HG02885 (cell line): Measurements from ENCODE around the gene THSD4.
"Not testable (repeated sequence)": the region's sequence is repeated elsewhere in the genome, so short reads cannot be mapped to it uniquely, and the experiment has no call there.

Experiments
- ATAC-seq: cut with Tn5 transposase; IDR thresholded peaks from one replicate; pipeline ENCODE4 v1.9.1; 2021; ENCODE audit warnings: mild to moderate bottlenecking; ENCODE audit not compliant: unreplicated experiment, poor library complexity

Gene THSD4

DNA sequence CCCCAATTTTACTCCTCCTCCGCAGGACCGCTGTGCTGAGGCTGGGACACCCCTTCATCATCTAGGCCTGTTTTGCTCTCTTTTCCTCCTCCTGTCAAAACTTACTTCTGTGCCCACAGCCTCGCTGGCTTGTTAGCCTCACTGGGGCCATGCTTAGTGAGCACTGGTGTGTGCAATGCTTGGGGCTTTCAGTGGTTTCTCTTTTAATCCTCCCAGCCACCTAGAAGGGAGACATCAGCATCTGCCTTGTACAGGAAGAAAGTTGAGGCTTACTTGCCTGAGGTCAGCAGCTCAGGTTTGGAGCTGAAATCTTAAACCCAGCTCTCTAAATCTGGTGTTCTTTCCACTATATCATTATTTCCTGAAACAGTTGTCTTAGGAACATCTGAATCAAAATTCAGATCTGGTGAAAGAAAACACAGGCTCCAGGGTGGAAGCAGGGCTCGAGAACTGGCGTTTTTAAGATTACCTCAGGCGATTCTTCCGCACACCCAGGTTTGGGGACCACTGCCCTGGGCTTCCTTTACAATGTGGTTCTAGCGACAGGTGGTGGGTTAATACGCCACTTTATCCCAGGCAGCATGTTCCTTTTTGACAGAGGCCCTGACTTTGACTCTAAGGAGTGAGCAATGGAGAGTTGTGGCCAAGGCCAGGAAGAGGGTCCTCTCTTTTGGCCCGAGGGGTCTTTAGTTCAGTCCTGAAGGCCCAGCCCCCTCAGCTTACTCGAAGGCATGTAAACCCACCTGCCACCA is 3.8 kb downstream of the THSD4 start:
- no peak for ATAC-seq

DNA sequence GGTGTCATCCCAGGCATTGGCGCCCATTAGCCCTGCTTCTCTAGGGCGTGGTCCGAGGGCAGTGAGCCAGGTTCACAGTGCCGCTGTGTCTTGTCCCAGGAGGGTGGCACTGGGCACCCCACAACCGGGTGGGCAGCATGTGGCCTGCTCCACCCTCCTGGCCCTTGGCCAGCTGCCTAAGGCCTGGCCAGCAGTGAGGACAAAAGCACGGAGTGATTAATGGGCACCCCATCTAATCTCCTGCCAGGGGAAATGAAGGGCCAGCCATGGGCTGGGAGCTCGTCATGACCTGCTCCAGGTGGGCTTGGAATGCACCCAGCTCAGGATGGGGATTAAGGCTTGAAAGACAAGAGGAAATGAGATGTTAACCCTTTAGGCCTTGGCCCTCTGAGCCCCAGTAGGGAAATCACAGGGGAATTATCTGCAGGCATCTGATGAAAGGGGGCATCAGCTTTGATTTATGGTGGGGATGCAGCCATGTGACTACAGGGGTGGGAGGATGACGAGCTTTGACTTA is 5.2 kb downstream of the THSD4 start:
- ATAC-seq, result no peak

DNA sequence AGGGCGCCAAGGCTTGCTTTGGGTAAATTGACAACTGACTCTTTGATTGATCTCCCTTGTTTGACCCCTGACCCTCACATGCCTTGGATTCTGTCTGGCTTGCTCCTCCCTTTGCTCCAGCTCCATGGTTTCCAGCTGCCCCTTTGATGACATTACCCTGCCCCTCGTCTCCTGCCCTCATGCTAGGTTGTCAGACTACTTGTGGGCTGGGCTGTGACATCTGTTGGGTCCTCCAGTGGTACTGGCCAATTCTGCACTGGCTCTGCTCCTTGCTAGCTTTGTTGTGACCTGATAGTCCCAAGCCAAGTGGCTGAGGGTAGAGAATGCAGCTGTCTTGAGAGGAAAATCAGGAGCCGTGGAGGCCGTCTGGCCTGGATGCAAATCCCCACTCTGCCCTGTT is 6.2 kb downstream of the THSD4 start:
- no peak for ATAC-seq

DNA sequence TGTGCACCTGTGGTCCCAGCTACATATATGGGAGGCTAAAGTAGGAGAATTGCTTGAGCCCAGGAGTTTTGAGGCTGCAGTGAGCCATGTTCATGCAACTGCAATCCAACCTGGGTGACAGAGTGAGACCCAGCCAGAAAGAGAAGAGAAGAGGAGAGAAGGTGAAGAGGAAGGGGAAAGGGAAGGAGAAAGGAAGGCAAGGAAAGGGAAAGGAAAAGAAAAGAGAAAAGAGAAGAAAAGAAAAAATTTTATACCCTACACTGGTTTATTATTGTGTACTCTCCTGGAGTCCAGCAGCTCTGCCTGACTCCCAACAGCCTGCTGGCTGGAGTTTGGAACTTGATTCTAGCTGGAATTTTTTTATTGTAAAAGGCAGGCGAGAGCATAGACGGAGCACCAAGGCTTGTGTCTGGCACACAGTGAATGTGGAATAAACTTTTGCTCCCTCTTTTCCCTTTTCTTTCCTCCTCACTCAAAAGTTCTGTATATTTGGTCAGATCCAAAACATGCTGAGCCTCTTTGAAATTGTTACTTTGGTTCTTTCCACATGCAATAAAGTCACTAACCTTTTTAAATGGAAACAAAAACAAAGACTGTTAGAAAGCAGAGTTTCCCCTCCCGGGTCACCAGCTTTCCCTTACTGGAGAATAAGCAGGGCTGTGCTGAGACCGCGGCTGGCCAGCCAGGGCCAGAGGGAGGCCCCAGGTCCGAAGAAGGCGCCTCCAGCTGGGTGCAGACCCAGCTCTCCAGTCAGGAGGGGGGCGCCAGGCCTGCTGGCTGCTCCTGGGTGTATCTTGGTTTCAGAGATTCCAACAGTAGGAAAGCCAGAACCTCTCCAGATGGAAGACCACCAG is 9.9 kb downstream of the THSD4 start:
- ATAC-seq, result no peak

DNA sequence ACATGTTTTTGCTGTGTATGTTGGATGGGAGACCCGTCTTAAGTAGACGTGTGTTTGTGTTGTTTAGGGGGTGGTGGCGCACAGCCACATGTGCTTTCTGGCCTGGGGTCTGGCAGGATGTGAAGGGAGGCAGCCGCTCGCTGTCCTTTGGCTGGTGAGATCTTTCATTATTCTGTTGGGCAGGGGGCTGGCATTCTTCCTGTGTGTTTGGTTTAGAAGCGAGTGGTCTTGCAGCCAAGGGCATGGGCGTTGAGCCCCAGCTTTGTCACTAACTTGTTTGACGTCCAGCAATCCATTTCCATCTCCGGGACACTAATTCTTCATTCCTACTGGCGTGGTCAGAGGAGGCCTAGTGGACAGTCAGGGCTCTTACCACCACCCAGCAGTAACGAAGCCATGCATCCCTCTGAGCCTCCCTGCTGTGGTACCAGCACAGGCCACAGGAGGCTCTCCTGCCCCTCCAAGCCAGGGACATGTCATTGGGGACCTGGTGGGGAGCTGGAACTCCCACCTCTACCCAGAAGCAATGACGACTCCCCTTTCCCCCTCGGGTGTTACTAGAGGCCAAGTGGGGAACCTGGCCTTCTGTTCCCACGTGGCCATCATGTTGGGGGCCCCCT is 10.7 kb downstream of the THSD4 start:
- no peak for ATAC-seq

DNA sequence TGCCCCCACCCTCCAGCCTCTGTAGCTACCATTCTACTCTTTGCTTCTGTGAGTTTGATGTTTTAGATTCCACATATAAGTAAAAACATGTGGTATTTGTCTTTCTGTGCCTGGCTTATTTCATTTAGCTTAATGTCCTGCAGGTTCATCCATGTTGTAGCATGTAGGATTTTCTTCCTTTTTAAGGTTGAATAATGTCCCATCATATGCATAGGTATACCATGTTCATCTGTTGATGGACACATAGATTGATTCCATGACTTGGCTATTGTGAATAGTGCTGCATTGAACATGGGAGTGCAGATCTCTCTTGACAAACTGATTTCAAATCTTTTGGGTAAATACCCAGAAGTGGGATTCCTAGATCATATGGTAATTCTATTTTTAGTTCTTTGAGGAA is 11.8 kb downstream of the THSD4 start:
- ATAC-seq, result no peak

DNA sequence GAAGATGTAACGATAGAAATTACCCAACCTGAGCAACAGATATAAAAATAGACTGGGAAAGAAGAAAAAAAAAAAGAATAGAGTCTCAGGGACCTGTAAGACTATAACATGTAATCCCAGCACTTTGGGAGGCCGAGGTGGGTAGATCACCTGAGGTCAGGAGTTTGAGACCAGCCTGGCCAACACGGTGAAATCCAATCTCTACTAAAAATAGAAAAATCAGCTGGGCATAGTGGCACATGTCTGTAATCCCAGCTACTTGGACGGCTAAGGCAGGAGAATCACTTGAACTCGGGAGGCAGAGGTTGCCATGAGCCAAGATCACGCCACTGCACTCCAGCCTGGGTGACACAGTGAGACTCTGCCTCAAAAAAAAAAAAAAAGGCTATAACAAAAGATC is 12.9 kb downstream of the THSD4 start:
- ATAC-seq, result not testable (repeated sequence)

DNA sequence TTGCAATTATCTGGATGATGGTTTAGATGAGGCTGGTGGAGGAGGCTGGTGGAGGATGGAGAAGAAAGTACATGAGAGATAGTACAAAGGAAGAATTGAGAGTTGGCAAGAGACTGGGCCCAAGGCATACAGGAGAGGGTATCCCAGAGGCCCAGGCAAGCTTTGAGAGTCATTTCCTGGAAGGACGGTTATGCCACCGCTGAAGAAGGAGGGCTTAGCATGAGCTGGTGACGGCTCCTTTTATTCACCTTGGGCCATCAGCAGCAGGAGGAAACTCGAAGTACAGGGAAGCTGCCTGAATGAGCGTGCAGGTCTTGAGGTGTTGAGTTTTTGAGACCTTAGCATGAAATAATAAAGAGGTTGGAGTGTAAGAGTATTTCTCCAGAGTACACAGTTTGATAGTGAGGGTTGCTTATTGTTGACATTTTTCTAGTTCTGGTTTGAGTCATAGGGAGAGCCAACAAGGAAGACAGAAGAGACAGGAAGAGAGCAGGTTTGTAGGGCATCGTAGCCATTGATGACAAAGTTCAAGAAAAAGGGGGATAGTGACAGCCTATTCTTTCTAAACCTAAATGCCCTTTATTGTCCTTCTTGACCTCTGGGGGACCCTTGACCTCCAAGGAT is 13.8 kb downstream of the THSD4 start:
- no peak for ATAC-seq

DNA sequence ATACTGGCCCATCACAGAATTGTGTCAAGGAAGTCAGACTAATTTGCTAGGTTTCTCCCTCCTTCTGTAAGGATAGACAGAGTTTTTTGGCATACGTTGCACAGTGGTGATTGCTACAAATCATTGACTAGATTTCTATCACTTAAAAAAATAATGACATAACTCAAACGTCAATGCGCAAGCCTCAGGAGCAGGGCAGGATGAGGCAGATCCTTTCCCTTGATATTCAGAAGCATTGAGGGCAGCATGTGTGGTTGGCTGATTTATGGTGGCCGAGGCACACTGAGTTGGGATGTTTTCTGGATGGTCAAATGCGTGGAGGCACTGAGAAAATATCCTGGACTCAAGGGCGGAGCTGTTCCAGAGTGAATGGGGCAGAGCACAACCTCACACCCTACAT is 14.4 kb downstream of the THSD4 start:
- ATAC-seq, result no peak

DNA sequence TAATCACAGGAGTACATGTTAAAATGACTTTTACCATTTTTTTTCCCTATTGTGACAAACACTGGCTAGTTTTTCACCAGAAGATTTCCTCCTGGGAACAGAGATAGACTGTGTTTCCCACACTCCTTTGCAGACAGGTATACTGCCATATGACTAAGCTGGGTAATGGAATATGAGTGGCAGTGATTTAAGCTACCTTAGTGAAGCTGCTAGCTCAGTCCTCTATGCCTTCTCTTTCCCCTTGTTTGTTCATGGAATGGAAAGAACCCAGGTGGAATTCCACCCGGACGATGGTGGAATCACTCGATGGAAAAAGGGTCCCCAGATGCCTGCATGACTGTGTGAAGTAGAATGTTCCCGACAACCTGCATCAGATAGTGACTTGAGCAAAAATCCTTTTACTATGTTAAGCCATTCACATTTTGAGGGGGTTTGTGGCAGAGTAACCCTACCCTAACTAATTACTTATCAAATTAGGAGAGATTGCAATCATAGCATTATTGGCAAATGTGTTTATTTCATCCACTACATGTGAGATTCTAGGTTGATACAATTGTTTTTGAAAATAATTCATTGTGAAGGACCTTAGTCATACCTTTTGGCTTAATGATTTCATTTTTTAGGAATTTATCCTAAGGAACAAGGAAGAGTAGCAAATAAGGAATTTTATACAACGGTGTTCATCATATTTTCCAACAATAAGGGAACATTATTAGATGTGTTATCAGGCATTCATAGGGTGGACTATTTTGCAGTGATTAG is 16.5 kb downstream of the THSD4 start:
- no peak for ATAC-seq

DNA sequence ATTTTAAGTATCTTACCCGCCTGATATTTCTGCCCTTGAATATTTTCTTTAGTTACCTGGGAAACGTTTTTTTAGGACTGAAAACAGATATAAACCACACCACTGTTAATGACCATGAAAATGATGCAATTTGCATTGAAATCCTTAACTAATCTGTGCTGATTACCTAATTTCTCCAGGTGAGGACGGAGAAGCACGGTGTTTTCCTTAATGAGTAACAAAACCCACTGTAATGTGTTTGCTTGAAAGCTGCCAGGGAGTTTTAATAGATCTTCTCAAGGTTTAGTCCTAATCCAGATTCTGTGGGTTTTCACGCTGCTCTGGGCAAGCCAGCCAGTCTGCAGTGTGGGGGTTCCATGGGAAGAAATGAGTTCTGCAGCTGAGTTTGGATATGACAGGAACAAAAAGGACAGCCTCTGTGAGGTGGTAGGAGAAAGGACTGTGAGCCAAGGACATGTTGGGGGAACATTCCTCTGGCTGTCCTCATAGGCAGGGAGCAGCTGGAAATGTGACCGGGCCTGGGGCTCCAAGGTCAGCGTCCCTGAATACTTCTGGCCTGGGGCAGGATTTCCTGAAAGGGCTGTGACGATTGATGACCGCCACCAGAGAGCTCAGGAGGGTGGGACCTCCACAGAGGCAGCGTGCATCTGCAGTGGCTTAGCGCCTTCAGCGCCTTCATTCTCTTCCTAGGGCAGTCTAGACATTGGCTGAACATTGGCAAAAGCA is 18.6 kb downstream of the THSD4 start:
- no peak for ATAC-seq

DNA sequence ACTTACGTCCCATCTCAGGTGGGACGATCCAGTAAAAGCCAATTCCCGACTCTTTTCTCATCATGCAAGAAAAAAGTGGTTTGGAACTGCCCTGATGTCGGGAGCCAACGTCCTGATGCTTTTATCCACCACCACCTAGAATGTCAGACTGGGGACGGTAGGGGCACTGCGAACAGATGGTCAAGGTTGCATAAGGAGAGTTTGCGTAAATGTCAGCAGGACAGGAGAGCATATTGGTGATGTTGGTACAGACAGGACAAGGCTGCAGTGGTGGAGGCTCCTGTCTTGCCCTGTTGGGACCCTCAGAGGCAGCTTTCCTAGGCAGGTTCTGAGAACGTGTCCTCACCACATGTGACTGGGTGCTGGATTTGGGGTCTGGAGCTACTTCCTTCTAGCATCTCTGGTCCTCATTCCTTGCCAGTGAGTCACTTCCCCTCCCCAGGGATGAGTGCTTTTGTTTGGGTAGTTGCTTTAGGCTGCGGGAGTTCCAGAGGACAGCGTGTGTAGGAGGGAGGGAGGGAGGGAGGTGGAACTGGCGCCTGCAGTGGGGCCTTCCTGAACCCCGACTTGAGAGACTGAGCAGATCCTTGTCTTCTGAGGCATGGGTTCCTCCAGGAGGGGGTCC is 21.0 kb downstream of the THSD4 start:
- no peak for ATAC-seq

DNA sequence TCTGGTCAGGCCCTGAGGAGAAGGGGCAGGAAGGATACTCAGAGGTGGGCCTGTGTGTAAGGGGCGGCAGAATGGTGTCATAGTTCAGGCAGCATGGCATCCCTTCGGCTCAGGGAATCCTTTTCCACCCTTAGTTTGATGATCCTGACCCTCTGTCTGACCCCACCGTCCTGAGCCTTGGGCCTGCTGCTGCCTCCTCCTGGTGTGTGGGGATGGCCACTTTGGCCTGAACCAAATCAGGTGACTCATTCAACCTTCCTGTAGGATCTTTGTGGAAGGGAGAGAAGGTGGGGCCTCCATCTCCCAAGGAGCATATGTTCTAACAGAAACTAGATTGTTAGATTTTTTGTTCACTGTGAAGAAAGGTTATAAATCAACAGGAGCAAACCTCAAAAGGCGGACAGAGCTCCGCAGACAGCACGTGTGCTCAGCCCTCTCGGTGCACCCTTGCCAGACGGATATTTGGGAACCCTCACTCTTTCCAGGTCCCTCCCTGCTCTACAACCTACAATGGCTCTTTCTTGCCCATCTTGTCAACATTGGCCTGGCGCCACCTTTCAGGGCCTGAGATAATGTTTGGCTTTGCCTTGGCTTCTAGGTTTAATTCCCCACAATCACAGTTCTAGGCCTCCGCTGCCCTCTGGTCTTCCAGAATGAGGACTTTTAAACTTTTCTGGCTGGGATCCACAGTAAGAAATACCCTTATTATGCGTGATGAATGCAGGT is 21.7 kb downstream of the THSD4 start:
- ATAC-seq, result no peak

DNA sequence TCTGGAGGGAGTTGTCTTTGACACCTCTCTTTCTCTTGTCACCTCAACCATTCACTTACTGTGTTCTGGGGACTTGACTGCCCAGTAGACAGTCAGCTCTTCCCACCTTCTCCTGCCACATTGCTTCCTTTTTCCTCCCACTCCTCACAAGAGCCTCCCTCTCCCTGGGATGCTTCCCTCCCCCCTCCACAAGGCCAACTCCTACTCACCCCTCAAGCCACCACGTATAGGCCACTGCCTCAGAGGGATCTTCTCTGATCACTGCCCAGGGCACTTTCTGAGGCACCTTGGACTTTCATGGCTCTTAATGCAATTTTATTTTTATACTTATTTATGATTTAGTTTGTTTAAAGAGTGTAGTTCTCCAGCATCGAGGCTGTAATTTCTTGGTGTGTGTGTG is 23.2 kb downstream of the THSD4 start:
- no peak for ATAC-seq

DNA sequence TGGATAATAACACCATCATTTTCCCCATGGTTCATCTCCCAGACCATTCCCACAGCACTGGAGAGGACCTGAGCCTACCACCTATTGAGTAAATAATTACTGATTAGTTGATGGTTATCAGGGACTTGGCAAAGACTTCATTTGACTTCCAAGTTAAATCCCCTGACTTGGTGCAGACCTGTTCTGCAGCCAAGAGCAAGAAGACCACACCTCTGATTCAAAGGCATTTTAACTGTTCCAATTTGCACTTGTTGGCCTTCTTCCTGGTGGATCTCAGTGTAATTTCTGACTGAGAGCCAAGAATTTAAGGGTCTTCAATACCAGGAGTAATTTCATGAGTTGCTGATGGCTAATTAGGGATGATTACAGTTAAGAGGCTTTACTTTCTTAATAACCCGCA is 24.0 kb downstream of the THSD4 start:
- no peak for ATAC-seq

DNA sequence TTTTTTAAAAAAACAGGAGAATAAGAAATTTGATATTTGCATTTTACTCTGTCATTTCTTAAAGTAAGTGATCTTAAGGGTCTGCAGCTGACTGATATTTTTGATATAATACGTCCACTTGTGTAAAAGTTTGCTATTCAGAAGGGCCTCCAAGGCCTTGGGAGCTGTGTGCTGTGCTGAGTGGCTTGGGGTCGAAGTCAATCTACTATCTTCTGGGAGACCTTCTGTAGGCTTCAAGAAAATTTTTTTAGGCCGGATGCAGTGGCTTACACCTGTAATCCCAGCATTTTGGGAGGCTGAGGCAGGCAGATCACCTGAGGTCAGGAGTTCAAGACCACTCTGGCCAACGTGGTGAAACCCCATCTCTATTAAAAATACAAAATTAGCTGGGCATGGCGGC is 26.3 kb downstream of the THSD4 start:
- no peak for ATAC-seq

DNA sequence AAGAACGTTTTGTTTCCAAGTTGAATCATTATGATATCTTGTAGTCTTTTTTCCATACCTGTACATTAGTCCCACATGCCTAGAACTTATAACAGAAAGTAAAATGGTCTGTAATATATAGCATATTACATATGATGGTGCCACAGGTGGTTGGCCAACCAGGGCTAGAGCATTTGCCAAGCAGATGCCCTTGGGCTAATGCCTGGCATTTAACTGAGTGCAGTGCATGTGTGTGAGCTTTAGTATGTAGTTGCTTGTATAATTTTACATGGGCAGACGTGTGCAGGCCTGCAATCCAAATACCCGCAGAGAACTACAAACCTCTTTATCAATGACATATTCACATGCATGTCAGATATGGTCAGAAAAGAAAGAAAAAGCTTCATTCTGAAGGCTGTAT is 27.5 kb downstream of the THSD4 start:
- ATAC-seq, result no peak
